Prostate gland (tissue), 2 donors: ENCODE data around the gene MUL1.

ENCODE experiments used
- POLR2A ChIP-seq: fragments of 450-650 bp; IDR thresholded peaks from one replicate; pipeline ENCODE4 v1.6.1; 2016; ENCODE audit warnings: antibody characterized with exemption, mild to moderate bottlenecking
- POLR2AphosphoS5 ChIP-seq: sonication (generic); formaldehyde crosslinking; IDR thresholded peaks from one replicate; pipeline ENCODE4 v1.6.1; 2017; ENCODE audit warnings: antibody characterized with exemption
- TF ChIP-seq, protein P1 (sequence below), 4 experiments: fragments of 200-600 bp in 2 of 4; fragments of 450-650 bp in 2 of 4; sonication (generic) in 2 of 4; IDR thresholded peaks; 1 replicate in 3 of 4; 2 replicates in 1 of 4; pipeline ENCODE4 v1.5.1; 2016 to 2019; ENCODE audit warnings: antibody characterized with exemption in 4 of 4, mild to moderate bottlenecking in 2 of 4, moderate library complexity in 2 of 4

DNA sequence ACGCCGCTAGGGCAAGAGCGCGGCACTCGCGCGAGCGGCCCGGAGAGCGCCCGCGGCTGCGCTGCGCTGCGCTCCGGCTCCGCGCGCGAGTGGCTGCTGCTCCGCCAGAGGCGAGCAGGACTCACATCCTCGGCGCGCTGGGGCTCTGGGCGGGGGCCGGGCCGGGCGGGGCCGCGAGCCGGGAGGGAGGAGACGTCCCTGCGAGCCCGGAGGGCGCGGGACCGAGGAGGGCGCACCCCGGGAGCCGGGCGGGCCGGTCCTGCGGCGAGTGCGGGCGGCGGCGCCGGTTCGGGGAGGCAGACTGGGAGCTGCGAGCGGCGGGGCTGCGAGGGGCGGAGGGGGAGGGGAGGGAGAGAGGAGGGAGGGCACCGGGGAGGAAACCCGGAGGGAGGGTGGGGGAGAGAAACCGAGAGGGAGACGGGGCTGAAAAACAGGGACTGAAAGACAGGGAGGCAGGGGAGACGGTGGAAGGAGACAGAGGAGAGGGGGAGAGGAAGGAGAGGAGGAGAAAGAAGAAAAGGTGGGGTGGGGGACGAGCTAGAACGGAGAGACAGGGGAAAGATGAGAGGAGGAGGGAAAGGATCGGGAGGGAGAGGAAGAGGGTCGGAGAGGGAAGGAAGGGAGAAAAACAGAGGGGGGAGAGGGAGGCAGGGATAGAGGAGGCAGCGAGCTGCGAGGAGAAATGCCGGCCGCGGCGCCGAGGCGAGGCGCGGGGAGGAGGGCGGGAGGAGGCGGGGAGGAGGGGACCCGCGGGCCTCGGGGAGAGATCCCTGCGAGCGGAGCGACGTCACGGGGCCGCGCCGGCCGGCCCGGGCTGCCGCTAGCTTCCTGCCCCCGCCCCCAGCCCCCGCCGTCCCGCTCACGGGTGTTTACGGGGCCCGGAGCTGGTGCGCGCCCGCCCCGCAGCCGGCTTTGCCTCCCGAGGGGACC is 22.2 kb downstream of the MUL1 start, which contains the start of gene CAMK2N1:
- no peak for TF ChIP-seq POLR2A
- TF ChIP-seq POLR2AphosphoS5, result no peak
- TF ChIP-seq, protein P1, sequence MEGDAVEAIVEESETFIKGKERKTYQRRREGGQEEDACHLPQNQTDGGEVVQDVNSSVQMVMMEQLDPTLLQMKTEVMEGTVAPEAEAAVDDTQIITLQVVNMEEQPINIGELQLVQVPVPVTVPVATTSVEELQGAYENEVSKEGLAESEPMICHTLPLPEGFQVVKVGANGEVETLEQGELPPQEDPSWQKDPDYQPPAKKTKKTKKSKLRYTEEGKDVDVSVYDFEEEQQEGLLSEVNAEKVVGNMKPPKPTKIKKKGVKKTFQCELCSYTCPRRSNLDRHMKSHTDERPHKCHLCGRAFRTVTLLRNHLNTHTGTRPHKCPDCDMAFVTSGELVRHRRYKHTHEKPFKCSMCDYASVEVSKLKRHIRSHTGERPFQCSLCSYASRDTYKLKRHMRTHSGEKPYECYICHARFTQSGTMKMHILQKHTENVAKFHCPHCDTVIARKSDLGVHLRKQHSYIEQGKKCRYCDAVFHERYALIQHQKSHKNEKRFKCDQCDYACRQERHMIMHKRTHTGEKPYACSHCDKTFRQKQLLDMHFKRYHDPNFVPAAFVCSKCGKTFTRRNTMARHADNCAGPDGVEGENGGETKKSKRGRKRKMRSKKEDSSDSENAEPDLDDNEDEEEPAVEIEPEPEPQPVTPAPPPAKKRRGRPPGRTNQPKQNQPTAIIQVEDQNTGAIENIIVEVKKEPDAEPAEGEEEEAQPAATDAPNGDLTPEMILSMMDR (IDR thresholded peaks at IDR 0.05), result no peak
